T-cell (primary cell): ENCODE results near the gene MRPL2. TPM values are rescaled to one million over a fixed set of nuclear protein-coding genes. Genes with fewer than 3 reads are reported as not detected.

ENCODE experiments used
- ATAC-seq, 4 experiments: fragments of 200-7000 bp in 3 of 4; fragments of 150-1000 bp in 1 of 4; cut with Tn5 transposase; replicated peaks in 1 of 4; 1 replicate in 3 of 4; 2 replicates in 1 of 4; pipeline ENCODE4 v1.10.0; 2021; ENCODE audit warnings: moderate library complexity in 3 of 4, mild to moderate bottlenecking in 2 of 4, moderate number of reproducible peaks in 1 of 4
- CTCF ChIA-PET, 2 donors: fragments of 300-600 bp; sonication (Branson Sonifier 250); formaldehyde crosslinking; loops; one replicate each; lab custom pipeline; 2022; ENCODE audit warnings: antibody characterized with exemption in 2 of 2; lab: Charles Lee
- POLR2A ChIA-PET, 2 donors: fragments of 300-600 bp; sonication (Branson Sonifier 250); formaldehyde crosslinking; loops; one replicate each; lab custom pipeline; 2022; ENCODE audit warnings: antibody characterized with exemption in 2 of 2; lab: Charles Lee
- DNase-seq, 35 experiments: peaks; one replicate each; pipeline versions ENCODE4 v3.0.0 to v3.0.0-alpha.2; 2013 to 2023
- H3K27ac ChIP-seq: one replicate; pipeline ENCODE4 v1.5.1; 2013; ENCODE audit warnings: low read length
- H3K27me3 ChIP-seq, 2 experiments: replicated peaks in 1 of 2; 1 replicate in 1 of 2; 2 replicates in 1 of 2; pipeline versions ENCODE4 v1.6.1 to v1.7.0; 2013; ENCODE audit warnings: low read length in 1 of 2, mixed read lengths in 1 of 2; ENCODE audit not compliant: control insufficient read depth in 2 of 2, insufficient read depth in 2 of 2; ENCODE audit errors: extremely low read depth in 1 of 2
- H3K36me3 ChIP-seq, 2 donors: 1 replicate in 1 of 2; 2 replicates in 1 of 2; pipeline versions ENCODE4 v1.6.1 to v1.7.0; 2013; ENCODE audit warnings: low read length in 1 of 2; ENCODE audit not compliant: control insufficient read depth in 2 of 2, insufficient read depth in 1 of 2; ENCODE audit errors: extremely low read depth in 1 of 2
- H3K4me1 ChIP-seq, 2 experiments: 1 replicate in 1 of 2; 2 replicates in 1 of 2; pipeline versions ENCODE4 v1.6.1 to v1.7.0; 2013; ENCODE audit warnings: low read length in 2 of 2, mixed read lengths in 1 of 2; ENCODE audit not compliant: insufficient read depth in 2 of 2, control insufficient read depth in 1 of 2; ENCODE audit errors: extremely low read depth in 1 of 2
- H3K4me3 ChIP-seq, 2 donors: 1 replicate in 1 of 2; 2 replicates in 1 of 2; pipeline versions ENCODE4 v1.5.1 to v1.7.0; 2013; ENCODE audit warnings: mild to moderate bottlenecking in 2 of 2, low read length in 1 of 2, moderate library complexity in 1 of 2; ENCODE audit not compliant: control insufficient read depth in 1 of 2; ENCODE audit errors: extremely low read depth in 1 of 2
- H3K9me3 ChIP-seq: 2 replicates; pipeline ENCODE4 v1.7.0; 2013
- H3K27ac Mint-ChIP-seq, 2 donors: one replicate each; pipeline ENCODE4 v1.8.0; 2020 to 2021; ENCODE audit warnings: mild to moderate bottlenecking in 2 of 2, mixed read lengths in 2 of 2
- H3K27me3 Mint-ChIP-seq, 2 donors: one replicate each; pipeline ENCODE4 v1.8.0; 2021 to 2022; ENCODE audit warnings: mixed read lengths in 2 of 2
- H3K36me3 Mint-ChIP-seq: one replicate; pipeline ENCODE4 v1.8.0; 2021; ENCODE audit warnings: mixed read lengths
- H3K4me1 Mint-ChIP-seq, 3 donors: one replicate each; pipeline ENCODE4 v1.8.0; 2020 to 2022; ENCODE audit warnings: mixed read lengths in 3 of 3, mild to moderate bottlenecking in 1 of 3
- H3K4me3 Mint-ChIP-seq, 3 donors: one replicate each; pipeline ENCODE4 v1.8.0; 2020 to 2022; ENCODE audit warnings: mild to moderate bottlenecking in 3 of 3, mixed read lengths in 3 of 3, moderate library complexity in 3 of 3
- H3K9me3 Mint-ChIP-seq, 3 donors: one replicate each; pipeline ENCODE4 v1.8.0; 2020 to 2022; ENCODE audit warnings: mixed read lengths in 3 of 3
- WGBS: methylation state at CpG from one replicate; pipeline ENCODE4 v1.1.5; 2013; ENCODE audit warnings: missing lambda C conversion rate; ENCODE audit not compliant: insufficient coverage; 5-methylcytosine and 5-hydroxymethylcytosine counted together
- total RNA-seq, 35 experiments: library from RNA in 6 of 35; stranded (reverse) in 6 of 35; fragments of 120-200 nt in 1 of 35; gene quantifications; one replicate each; pipeline versions ENCODE4 v1.2.1 to v1.2.4 and lab custom pipeline; 2013 to 2026

Gene MRPL2
- total RNA-seq, 5 donors from 2014 or later (not counting 1 experiment from before 2014, with no cell fraction given): 34.8 to 66.3 (median 52.0) TPM

- H3K4me3 ChIP-seq: no peak overlapping the region
- Mint-ChIP-seq H3K27ac (no peak overlapping the region), H3K27me3 (no peaks in the 10 kb centered on the region), H3K9me3 (no peaks in the 10 kb centered on the region), H3K36me3 (peaks cover 35% of the 10 kb centered on the region), H3K4me1 (peaks cover 0 to 4% (median 0%) of the 10 kb centered on the region in 3 donors), H3K4me3 (no peak overlapping the region)
- H3K9me3 ChIP-seq: no peaks in the 10 kb centered on the region
- ChIA-PET POLR2A (interaction anchor here in 1 of 2 donors (0.7 kb wide), 1 partner anchor 221 kb away, joined by 5 read pairs; no protein-coding TSS in a partner anchor), CTCF (interaction anchor here in 1 of 2 donors (0.8 kb wide), 1 partner anchor 431 kb away, joined by 3 read pairs; no protein-coding TSS in a partner anchor)
- ATAC-seq (no peak), DNase-seq (no peak)
- H3K36me3 ChIP-seq: peaks cover 17 to 50% of the 10 kb centered on the region in 2 donors
- 100% methylated on average over 1 of the region's 4 CpGs for WGBS
- H3K4me1 ChIP-seq: no peaks in the 10 kb centered on the region
- no peak overlapping the region for H3K27ac ChIP-seq
- H3K27me3 ChIP-seq: no peaks in the 10 kb centered on the region
Measured at GRCh38 chr6:43032326-43032725, 26.9 kb downstream of the MRPL2 start.

GRCh38 chr6:43029120-43029519, 30.1 kb downstream of the MRPL2 start:
- peaks cover 24 to 64% of the 10 kb centered on the region in 2 donors for H3K36me3 ChIP-seq
- no peak overlapping the region for H3K4me3 ChIP-seq
- Mint-ChIP-seq H3K4me1 (peaks cover 7 to 11% (median 8%) of the 10 kb centered on the region in 3 donors), H3K9me3 (no peaks in the 10 kb centered on the region), H3K27me3 (no peaks in the 10 kb centered on the region), H3K27ac (no peak overlapping the region), H3K36me3 (peaks cover 45% of the 10 kb centered on the region), H3K4me3 (no peak overlapping the region)
- ATAC-seq (no peak), DNase-seq (no peak)
- no peaks in the 10 kb centered on the region for H3K9me3 ChIP-seq
- CTCF ChIA-PET: no interaction called here
- H3K27me3 ChIP-seq: no peaks in the 10 kb centered on the region
- POLR2A ChIA-PET: no interaction called here
- 97% methylated on average over 9 of the region's 9 CpGs for WGBS
- peaks cover 0 to 3% of the 10 kb centered on the region in 2 experiments for H3K4me1 ChIP-seq
- H3K27ac ChIP-seq: no peak overlapping the region

GRCh38 chr6:43026365-43026764, 32.9 kb downstream of the MRPL2 start:
- H3K27ac ChIP-seq: no peak overlapping the region
- Mint-ChIP-seq H3K4me1 (peaks cover 16 to 21% (median 20%) of the 10 kb centered on the region in 3 donors), H3K4me3 (no peak overlapping the region), H3K27me3 (no peaks in the 10 kb centered on the region), H3K27ac (no peak overlapping the region), H3K36me3 (peaks cover 39% of the 10 kb centered on the region), H3K9me3 (no peaks in the 10 kb centered on the region)
- no peak for DNase-seq
- no peak for ATAC-seq
- H3K4me3 ChIP-seq: no peak overlapping the region
- no peaks in the 10 kb centered on the region for H3K9me3 ChIP-seq
- H3K27me3 ChIP-seq: no peaks in the 10 kb centered on the region
- H3K4me1 ChIP-seq: peaks cover 0 to 25% of the 10 kb centered on the region in 2 experiments
- WGBS: 100% methylated on average over 2 of the region's 5 CpGs
- ChIA-PET POLR2A (no interaction called here), CTCF (interaction anchor here in 1 of 2 donors (0.6 kb wide), 1 partner anchor 148 kb away, joined by 3 read pairs; no protein-coding TSS in a partner anchor)
- peaks cover 13 to 65% of the 10 kb centered on the region in 2 donors for H3K36me3 ChIP-seq

- peaks cover 3 to 33% of the 10 kb centered on the region in 2 experiments for H3K4me1 ChIP-seq
- DNase-seq (no peak), ATAC-seq (no peak)
- ChIA-PET CTCF (interaction anchor here in 1 of 2 donors (1.4 kb wide), 1 partner anchor 10 kb away, joined by 6 read pairs; the partner anchor contains the start of gene KLHDC3), POLR2A (no interaction called here)
- WGBS: 61% methylated on average over 2 of the region's 2 CpGs
- Mint-ChIP-seq H3K4me3 (peak overlapping the region in 2 of 3 donors; percentile 21 to 32), H3K4me1 (peaks cover 16 to 30% (median 29%) of the 10 kb centered on the region in 3 donors), H3K27ac (peak overlapping the region; percentile 46 to 67), H3K36me3 (peaks cover 32% of the 10 kb centered on the region), H3K27me3 (no peaks in the 10 kb centered on the region), H3K9me3 (no peaks in the 10 kb centered on the region)
- peaks cover 13 to 62% of the 10 kb centered on the region in 2 donors for H3K36me3 ChIP-seq
- no peaks in the 10 kb centered on the region for H3K27me3 ChIP-seq
- no peaks in the 10 kb centered on the region for H3K9me3 ChIP-seq
- no peak overlapping the region for H3K27ac ChIP-seq
- H3K4me3 ChIP-seq: no peak overlapping the region
Measured at GRCh38 chr6:43024436-43024835, 34.8 kb downstream of the MRPL2 start.

GRCh38 chr6:43021270-43022047, 37.8 kb downstream of the MRPL2 start, which contains the start of gene RRP36:
Gene RRP36 (plus strand): TSS chr6:43021623. CDS start chr6:43021655, 32 bp downstream.
- Histone ChIP-seq H3K4me3 (peak within 1 kb of the TSS; percentile 94 to 95), H3K4me1 (peaks cover 3 to 42% of the 10 kb centered on the region in 2 experiments), H3K27me3 (no peaks in the 10 kb centered on the region), H3K9me3 (no peaks in the 10 kb centered on the region), H3K27ac (peak within 1 kb of the TSS; percentile 54), H3K36me3 (peaks cover 17 to 56% of the 10 kb centered on the region in 2 donors)
- ChIA-PET POLR2A (interaction anchor here (0.6 to 0.7 kb wide), 5 partner anchors 54 to 1106 kb away, joined by 4 to 8 read pairs (median 5); partner anchors contain the start of gene TMEM63B (in 1 of the 2)), CTCF (interaction anchor here in 1 of 2 donors (0.6 to 1.6 kb wide), 4 partner anchors 32 to 585 kb away, joined by 3 to 11 read pairs (median 4); partner anchors contain the start of genes CNPY3 and CUL7)
- under 1% methylated on average over 53 of the region's 56 CpGs for WGBS
- ATAC-seq (peak; percentile 89 to 92 (median 90)), DNase-seq (peak; percentile 12 to 78 (median 56))
- H3K36me3 Mint-ChIP-seq: peaks cover 36% of the 10 kb centered on the region
- H3K27ac Mint-ChIP-seq: peak within 1 kb of the TSS; percentile 84 to 92
- H3K27me3 Mint-ChIP-seq: no peaks in the 10 kb centered on the region
- peaks cover 28 to 44% (median 40%) of the 10 kb centered on the region in 3 donors for H3K4me1 Mint-ChIP-seq
- H3K4me3 Mint-ChIP-seq: peak within 1 kb of the TSS; percentile 93 to 98 (median 96)
- no peaks in the 10 kb centered on the region for H3K9me3 Mint-ChIP-seq

- Mint-ChIP-seq H3K27ac (peak overlapping the region; percentile 80 to 90), H3K36me3 (peaks cover 33% of the 10 kb centered on the region), H3K27me3 (no peaks in the 10 kb centered on the region), H3K4me1 (peaks cover 34 to 50% (median 46%) of the 10 kb centered on the region in 3 donors), H3K4me3 (peak overlapping the region; percentile 86 to 96 (median 93)), H3K9me3 (no peaks in the 10 kb centered on the region)
- ChIA-PET CTCF (interaction anchor here in 1 of 2 donors (0.6 to 1.6 kb wide), 4 partner anchors 33 to 584 kb away, joined by 3 to 11 read pairs (median 3); partner anchors contain the start of genes CNPY3, CUL7 and PEX6), POLR2A (interaction anchor here (0.6 kb wide), 4 partner anchors 91 to 1107 kb away, joined by 4 to 8 read pairs (median 4); partner anchors contain the start of genes CNPY3 (in 1 of the 2) and TMEM63B (in 1 of the 2))
- H3K9me3 ChIP-seq: no peaks in the 10 kb centered on the region
- no peak for DNase-seq
- no peaks in the 10 kb centered on the region for H3K27me3 ChIP-seq
- peaks cover 13 to 50% of the 10 kb centered on the region in 2 donors for H3K36me3 ChIP-seq
- WGBS: no CpG with 5 or more reads among the region's 5 CpGs
- peak in 1 of 4 experiments; percentile 3 for ATAC-seq
- peak overlapping the region; percentile 94 to 95 for H3K4me3 ChIP-seq
- peaks cover 3 to 47% of the 10 kb centered on the region in 2 experiments for H3K4me1 ChIP-seq
- H3K27ac ChIP-seq: peak overlapping the region; percentile 40
Measured at GRCh38 chr6:43020847-43021246, 38.4 kb downstream of the MRPL2 start.
